NOMO-1 treated with dmso at 0.1 percent for 144 hours (cell line): ENCODE data around the gene PRIMA1.

Experiments
- DNase-seq: peaks from one replicate; lab custom pipeline; 2025; ENCODE audit not compliant: unreplicated experiment; lab: John Stamatoyannopoulos, UW

The PRIMA1 gene

GRCh38 chr14:93685121-93685895 is 103.0 kb downstream of the PRIMA1 start:
- no peak for DNase-seq

GRCh38 chr14:93683226-93683625 is 105.1 kb downstream of the PRIMA1 start:
- no peak for DNase-seq

DNA sequence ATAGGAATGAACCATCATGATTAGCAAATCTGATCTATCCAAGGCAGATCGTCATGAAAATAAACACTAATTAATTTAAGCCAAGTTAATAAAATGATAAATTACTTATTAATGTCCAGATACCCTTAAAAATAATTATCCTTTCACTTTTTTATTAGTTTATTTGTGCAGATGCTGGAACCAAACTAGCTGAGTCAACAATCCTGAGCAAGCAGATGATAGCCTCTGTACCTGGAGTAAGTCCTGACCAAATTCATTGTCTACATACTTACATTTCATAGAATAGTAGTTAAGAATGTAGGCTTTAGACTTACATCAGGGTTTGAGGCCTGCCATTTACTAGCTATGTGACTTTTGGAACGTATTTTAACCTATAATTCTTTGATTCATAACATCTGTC is 105.8 kb downstream of the PRIMA1 start:
- no peak for DNase-seq

DNA sequence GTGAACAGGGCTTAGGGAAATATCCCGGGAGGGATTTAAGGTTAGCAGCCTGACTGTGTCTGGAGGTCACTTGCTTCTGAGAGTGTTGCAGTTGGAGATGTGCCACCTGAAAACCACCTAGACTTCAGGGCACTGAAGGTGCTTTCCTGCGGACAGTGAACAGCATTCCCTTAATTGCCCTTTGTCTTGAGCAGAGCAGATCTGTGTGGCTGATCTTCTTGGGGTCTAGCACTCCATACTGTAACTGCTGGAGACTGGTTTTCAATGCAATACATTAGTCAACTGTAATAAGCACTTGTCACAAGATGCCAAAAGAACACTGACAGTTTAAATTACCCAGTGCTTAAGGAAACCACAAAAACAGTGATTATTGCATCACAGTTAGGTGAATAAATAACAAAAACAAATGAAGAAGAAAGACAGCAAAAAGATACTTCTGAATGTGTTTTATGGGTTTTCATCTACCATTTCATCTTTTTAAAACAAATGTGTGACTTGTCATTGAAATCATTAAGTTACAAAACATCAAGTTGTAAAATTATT is 111.8 kb downstream of the PRIMA1 start:
- DNase-seq = no peak

GRCh38 chr14:93675651-93676050 is 112.6 kb downstream of the PRIMA1 start:
- no peak for DNase-seq

GRCh38 chr14:93674343-93674742 is 113.9 kb downstream of the PRIMA1 start:
- DNase-seq = no peak

- DNase-seq = no peak
Observed at GRCh38 chr14:93669632-93670031, 118.7 kb downstream of the PRIMA1 start.
